GM18526 (cell line): Measurements from ENCODE around the gene CEACAM1.

ENCODE experiments used
- POLR2A ChIP-seq: IDR thresholded peaks from 3 replicates; pipeline ENCODE4 v1.6.1; 2011; ENCODE audit not compliant: insufficient read length; ENCODE audit errors: extremely low read depth

The CEACAM1 gene

GRCh38 chr19:42469311-42470235 lies 58.7 kb downstream of the CEACAM1 start:
- TF ChIP-seq POLR2A = no peak

GRCh38 chr19:42468273-42468796 lies 59.9 kb downstream of the CEACAM1 start:
- no peak for TF ChIP-seq POLR2A

- TF ChIP-seq POLR2A = no peak
Measured at GRCh38 chr19:42467183-42467760, 61.0 kb downstream of the CEACAM1 start.

GRCh38 chr19:42466521-42467182 lies 61.6 kb downstream of the CEACAM1 start:
- no peak for TF ChIP-seq POLR2A

- no peak for TF ChIP-seq POLR2A
Measured at GRCh38 chr19:42465827-42466280, 62.4 kb downstream of the CEACAM1 start.

- no peak for TF ChIP-seq POLR2A
Measured at GRCh38 chr19:42461700-42462324, 66.5 kb downstream of the CEACAM1 start.

GRCh38 chr19:42459926-42460325 lies 68.4 kb downstream of the CEACAM1 start:
- no peak for TF ChIP-seq POLR2A
